ENCODE results near the gene JOSD2.
"Not testable (repeated sequence)": the region's sequence is repeated elsewhere in the genome, so short reads cannot be mapped to it uniquely, and the experiment has no call there.

Gene JOSD2

GRCh38 chr19:50546527-50547221 is 35.7 kb upstream of the JOSD2 start:
- no peak for DNase-seq (ENCODE audit: low spot score)

DNA sequence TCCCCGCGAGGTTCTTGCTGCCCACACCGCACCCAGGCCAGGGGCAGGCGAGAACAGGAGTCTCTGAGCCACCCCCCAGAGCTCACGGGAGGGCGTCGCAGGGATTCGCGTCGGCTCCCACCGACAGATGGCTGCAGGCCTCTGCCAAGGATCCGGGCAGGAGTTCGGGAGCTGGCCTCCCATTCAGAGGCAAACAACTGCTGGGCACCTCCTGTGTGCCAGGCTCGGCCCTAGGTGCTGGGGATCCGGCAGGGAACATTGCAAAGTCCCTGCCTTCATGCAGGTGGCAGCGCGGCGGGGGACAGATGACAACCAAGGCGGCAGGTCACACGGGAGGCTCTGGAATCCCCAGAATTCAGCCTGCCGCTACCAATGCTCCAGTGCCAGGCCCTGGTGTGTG is 32.0 kb upstream of the JOSD2 start:
- no peak for DNase-seq (ENCODE audit: low spot score)

- DNase-seq (ENCODE audit: low spot score) = no peak
Observed at GRCh38 chr19:50537769-50538230, 26.8 kb upstream of the JOSD2 start.

GRCh38 chr19:50537306-50537685 is 26.3 kb upstream of the JOSD2 start:
- no peak for DNase-seq (ENCODE audit: low spot score)

GRCh38 chr19:50536662-50537305 is 25.8 kb upstream of the JOSD2 start:
- DNase-seq (ENCODE audit: low spot score) = no peak

- no peak for DNase-seq (ENCODE audit: low spot score)
Observed at GRCh38 chr19:50535672-50536187, 24.7 kb upstream of the JOSD2 start.

- DNase-seq (ENCODE audit: low spot score) = no peak
Observed at GRCh38 chr19:50534478-50534877, 23.5 kb upstream of the JOSD2 start.

GRCh38 chr19:50532952-50533351 is 22.0 kb upstream of the JOSD2 start:
- DNase-seq (ENCODE audit: low spot score) = no peak

DNA sequence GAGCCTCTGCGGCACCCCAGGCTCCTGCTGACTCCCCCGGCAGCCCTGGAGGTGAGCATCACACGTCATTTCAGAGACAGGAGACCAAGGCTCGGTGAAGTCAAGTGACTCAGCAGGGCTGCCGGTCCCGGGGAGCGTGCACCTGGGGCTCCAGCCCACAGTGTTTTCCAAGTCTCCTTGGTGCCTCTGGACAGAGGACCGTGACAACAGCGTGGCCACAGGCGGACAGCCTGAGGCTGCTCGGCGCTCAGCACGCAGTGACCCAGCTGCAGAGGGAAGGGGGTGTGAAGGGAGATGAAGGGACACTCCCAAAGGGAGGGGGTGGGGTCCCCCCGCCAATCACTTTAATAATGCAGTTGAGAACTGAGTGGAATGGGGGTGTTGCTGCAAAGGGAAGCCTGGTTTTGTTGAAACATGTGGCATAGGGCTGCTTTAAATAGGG is 20.2 kb upstream of the JOSD2 start:
- no peak for DNase-seq (ENCODE audit: low spot score)

DNA sequence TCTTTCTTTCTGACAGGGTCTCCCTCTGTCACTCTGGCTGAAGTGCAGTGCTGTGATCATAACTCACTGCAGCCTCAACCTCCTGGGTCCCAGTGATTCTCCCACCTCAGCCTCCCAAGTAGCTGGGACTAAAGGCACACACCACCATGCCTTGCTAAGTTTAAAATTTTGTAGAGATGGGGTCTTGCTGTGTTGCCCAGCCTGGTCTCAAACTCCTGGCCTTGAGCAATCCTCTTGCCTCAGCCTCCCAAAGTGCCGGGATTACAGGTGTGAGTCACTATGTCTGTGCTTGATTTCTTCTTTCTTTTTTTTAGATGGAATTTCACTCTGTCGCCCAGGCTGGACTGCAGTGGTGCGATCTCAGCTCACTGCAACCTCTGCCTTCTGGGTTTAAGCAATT is 17.1 kb upstream of the JOSD2 start:
- DNase-seq (ENCODE audit: low spot score) = not testable (repeated sequence)

- DNase-seq (ENCODE audit: low spot score) = no peak
Observed at GRCh38 chr19:50522881-50523280, 11.9 kb upstream of the JOSD2 start.

DNA sequence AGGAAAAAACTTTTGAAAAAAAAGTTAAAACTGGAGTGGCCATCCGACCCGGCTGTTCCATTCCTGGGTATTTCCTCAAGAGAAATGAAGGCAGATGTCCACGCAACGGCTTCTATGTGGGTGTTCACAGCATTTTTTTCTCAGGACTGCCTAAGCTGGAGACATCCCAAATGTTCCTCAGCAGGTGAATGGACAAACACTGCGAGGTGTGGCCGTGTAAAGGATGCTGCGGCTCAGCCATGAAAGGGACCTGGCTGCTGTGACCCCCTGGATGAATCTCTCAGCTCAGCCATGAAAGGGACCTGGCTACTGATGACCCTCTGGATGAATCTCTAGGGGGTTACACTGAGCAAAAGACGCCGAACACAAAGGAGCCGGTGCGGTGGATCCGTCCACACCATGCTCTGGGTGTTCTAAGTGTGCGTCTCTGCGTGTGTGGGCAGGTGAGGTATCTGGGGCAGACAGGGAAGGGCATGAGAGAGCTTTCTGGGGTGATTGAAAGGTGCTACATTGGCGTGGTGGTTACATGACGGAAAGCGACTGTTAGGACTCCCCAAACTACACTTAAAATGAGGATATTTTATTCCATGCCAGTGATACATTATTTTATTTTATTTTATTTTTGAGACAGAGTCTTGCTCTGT is 10.0 kb upstream of the JOSD2 start:
- no peak for DNase-seq (ENCODE audit: low spot score)

DNA sequence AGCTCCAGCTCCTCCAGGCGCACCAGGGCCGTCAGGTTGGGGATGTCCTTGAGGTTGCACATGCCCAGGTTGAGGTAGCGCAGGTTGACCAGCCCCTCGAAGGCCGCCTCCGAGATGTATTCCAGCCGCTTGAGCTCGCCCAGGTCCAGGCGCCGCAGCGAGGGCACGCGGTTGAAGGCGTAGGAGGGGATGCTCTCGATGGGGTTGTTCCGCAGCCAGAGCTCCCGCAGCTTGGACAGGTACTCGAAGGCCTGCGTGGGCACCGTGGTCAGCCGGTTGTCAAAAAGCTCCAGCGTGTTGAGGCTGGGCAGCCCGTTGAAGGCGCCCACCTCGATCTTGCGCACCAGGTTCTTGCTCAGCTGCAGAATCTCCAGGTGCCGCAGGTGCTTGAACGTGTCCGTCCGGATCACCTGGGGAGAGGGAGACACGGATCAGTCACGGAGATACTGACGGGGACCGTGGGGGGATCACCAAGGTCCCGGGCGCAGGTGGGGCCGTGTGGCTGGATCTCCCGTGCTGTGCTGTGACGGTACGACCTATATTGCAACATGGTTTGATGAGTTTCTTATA is 8.1 kb upstream of the JOSD2 start:
- DNase-seq (ENCODE audit: low spot score) = no peak

- DNase-seq (ENCODE audit: low spot score) = no peak
Observed at GRCh38 chr19:50518091-50519005, 7.4 kb upstream of the JOSD2 start.

GRCh38 chr19:50517704-50518075 is 6.7 kb upstream of the JOSD2 start:
- no peak for DNase-seq (ENCODE audit: low spot score)

DNA sequence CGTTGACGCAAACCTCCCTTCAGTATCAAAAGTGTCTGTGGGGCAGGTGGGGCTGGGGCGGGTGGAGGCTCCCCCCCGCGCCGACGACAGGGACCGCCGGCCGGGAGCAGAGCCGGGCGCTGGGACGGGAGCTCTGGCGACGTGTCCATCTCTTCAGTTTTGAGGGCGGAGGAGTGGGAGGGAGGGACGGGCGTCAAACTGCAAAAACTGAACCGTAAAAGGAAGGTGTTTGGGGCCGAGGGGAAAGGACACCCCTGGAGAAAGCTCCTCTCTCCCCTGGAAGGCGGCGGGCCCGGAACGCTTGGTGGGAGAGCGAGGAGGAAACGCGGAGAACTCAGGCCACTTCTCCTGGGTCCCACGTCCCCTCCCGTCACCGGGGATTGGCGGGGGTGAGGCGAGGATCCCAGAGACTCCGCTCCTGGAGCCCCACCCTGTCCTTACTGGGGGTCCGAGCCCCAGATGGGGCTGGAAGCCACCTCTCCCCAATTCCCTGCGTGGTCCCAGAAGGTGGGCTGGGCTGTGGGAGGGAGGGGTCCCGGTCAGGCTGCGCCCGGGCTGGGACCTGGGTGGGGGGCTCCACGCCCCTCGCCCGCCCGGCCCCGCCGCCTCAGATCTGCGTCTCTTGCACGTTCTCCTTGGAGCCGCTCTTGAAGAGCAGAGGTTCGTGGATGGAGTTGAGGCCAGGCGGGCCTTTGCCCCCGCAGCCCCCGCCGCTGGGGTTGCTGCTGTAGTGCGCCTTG is 6.1 kb upstream of the JOSD2 start:
- no peak for DNase-seq (ENCODE audit: low spot score)

GRCh38 chr19:50516456-50516855 is 5.5 kb upstream of the JOSD2 start:
- DNase-seq (ENCODE audit: low spot score) = no peak

DNA sequence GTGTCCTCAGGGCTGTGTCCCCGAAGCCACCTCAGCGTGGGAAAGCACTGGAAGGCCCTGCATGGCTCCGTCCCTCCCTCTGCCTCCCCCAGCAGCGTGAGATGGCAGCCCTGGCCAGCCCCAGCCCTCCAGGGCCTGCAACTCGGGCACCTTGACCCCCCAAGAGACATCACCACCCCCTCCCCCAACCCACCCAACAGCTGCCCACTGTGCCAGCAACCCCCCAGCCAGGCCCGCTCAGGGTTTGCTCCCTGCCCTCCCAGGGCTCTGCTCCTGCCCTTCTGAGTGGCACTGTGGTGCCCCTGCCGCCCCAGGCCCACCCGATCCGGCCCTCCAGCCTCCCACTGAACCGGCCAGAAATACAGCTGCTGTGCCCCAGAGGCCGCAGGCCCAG is 4.2 kb upstream of the JOSD2 start:
- no peak for DNase-seq (ENCODE audit: low spot score)

DNA sequence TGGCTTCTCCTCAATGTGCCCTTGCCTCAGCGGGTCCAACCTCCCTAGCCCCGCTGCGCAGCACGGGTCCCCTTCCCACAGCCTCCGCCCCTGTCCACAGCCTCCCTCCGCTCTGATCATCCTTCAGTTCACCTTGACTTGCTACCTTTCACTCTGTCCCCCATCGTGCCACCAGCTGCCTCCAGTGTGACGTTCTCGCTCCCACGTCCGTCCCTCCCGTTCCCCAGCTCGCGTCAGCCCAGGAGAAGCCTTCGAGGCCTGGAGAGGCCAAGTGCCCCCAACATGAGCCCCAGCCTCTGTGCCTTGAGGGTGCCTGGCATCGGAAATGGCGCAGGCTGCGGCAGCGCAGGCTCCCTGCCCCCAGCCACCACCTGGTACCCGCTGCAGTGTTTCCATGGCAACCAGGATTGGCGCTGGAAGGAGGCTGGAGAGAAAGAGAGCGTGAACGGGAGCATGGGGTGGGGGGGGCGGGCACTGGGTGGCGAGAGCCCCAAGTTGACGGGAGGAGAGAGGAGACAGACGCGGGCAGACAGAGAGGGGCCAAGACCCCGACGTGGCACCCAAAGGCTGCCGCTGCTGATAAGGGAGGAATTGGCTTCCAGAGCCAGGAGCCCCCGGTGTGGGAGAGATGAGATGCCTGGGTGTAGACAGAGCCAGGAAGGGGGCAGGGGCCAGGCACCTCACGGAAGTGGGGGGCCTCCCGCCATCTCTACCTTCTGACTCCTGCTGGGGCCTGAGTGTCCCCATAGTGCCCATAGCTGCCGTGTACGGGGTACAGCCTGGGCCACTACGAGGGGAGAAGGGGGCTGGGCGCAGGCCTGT is 3.6 kb upstream of the JOSD2 start:
- DNase-seq (ENCODE audit: low spot score) = no peak

- no peak for DNase-seq (ENCODE audit: low spot score)
Observed at GRCh38 chr19:50513746-50514345, 2.9 kb upstream of the JOSD2 start, which contains the start of gene ASPDH. TSS of gene ASPDH (minus strand) at chr19:50513913. CDS start at chr19:50513823, 90 bp downstream.

All from left forelimb (tissue), 1 donor.